K562 (cell line): ENCODE measurements around the gene NCMAP. TPM values are rescaled to one million over a fixed set of nuclear protein-coding genes. Genes with fewer than 3 reads are reported as not detected.

Source experiments
- ATAC-seq: fragments of 200-7000 bp; cut with Tn5 transposase; 3 replicates; pipeline ENCODE4 v1.9.1; 2020; ENCODE audit warnings: moderate library complexity
- BruUV-seq: library from RNA; stranded (reverse); fragments of 400-500 nt; replicated peaks from 2 replicates; lab custom pipeline; 2021; lab: Mats Ljungman, UMichigan
- CTCF ChIA-PET: fragments of 300-600 bp; formaldehyde crosslinking; extraction: SDS; loops from one replicate; lab custom pipeline; 2021; ENCODE audit warnings: low intra/inter-chr PET ratio; lab: Yijun Ruan, JAX
- POLR2A ChIA-PET: fragments of 300-600, 350-650 bp; sonication (Branson Sonifier 250); formaldehyde crosslinking; extraction: SDS; loops from one replicate; lab custom pipeline; 2021; ENCODE audit warnings: antibody characterized with exemption, inconsistent platforms; lab: Yijun Ruan, JAX
- DNase-seq, 4 experiments: peaks; one replicate each; pipeline versions ENCODE4 v3.0.0 to v3.0.0-alpha.2; 2011 to 2018; ENCODE audit warnings: low spot score in 3 of 4, mixed read lengths in 3 of 4; ENCODE audit errors: extremely low read depth in 1 of 4
- FAIRE-seq: peaks from 2 replicates; lab custom pipeline; 2011; peaks lifted over from hg19 to GRCh38; lab: Jason Lieb, UNC
- H2AFZ ChIP-seq: 2 replicates; pipeline ENCODE4 v1.6.0; 2011; ENCODE audit warnings: low read depth, low read length, control low read depth, inconsistent platforms
- H3K27ac ChIP-seq: fragments of 200-600 bp; 3 replicates; pipeline ENCODE4 v1.8.0; 2011; ENCODE audit warnings: low read depth, mild to moderate bottlenecking, control low read depth, inconsistent platforms, low read length, moderate library complexity, mixed read lengths; ENCODE audit errors: extremely low read depth
- H3K27me3 ChIP-seq, 2 experiments: fragments of 300-600 bp in 1 of 2; 2 replicates in 1 of 2; 3 replicates in 1 of 2; pipeline versions ENCODE4 v1.6.0 to v1.8.0; 2011; ENCODE audit warnings: inconsistent platforms in 2 of 2, low read length in 2 of 2, mild to moderate bottlenecking in 1 of 2, mixed read lengths in 1 of 2, moderate library complexity in 1 of 2; ENCODE audit not compliant: control insufficient read depth in 2 of 2, insufficient read depth in 2 of 2
- H3K36me3 ChIP-seq: fragments of 300-600 bp; 3 replicates; pipeline ENCODE4 v1.8.0; 2011; ENCODE audit warnings: mild to moderate bottlenecking, low read length, inconsistent platforms; ENCODE audit not compliant: control insufficient read depth, insufficient read depth
- H3K4me1 ChIP-seq, 2 experiments: fragments of 200-600 bp in 1 of 2; replicated peaks in 1 of 2; 2 replicates in 1 of 2; 3 replicates in 1 of 2; pipeline versions ENCODE4 v1.5.1 to v1.8.0; 2011; ENCODE audit warnings: inconsistent platforms in 2 of 2, low read length in 2 of 2, mild to moderate bottlenecking in 1 of 2, mixed read lengths in 1 of 2, moderate library complexity in 1 of 2; ENCODE audit not compliant: control insufficient read depth in 2 of 2, insufficient read depth in 2 of 2
- H3K4me2 ChIP-seq: 2 replicates; pipeline ENCODE4 v1.6.1; 2011; ENCODE audit warnings: low read length, control low read depth, inconsistent platforms, mixed read lengths; ENCODE audit not compliant: insufficient read depth
- H3K4me3 ChIP-seq: fragments of 200-600 bp; sonication (generic), shearing (Covaris generic); 2 replicates; pipeline ENCODE4 v1.5.1; 2016; ENCODE audit warnings: control low read depth, inconsistent platforms
- H3K79me2 ChIP-seq: fragments of 200-600 bp; 3 replicates; pipeline ENCODE4 v1.8.0; 2011; ENCODE audit warnings: low read length, inconsistent platforms; ENCODE audit not compliant: control insufficient read depth, insufficient read depth
- H3K9ac ChIP-seq, 2 experiments: 2 replicates each; pipeline versions ENCODE4 v1.6.0 to v1.6.1; 2011; ENCODE audit warnings: low read depth in 2 of 2, low read length in 2 of 2, control low read depth in 1 of 2, inconsistent platforms in 1 of 2, mild to moderate bottlenecking in 1 of 2, mixed read lengths in 1 of 2; ENCODE audit not compliant: insufficient read depth in 1 of 2
- H3K9me1 ChIP-seq: one replicate; pipeline ENCODE4 v1.6.0; 2011; ENCODE audit warnings: inconsistent platforms, mild to moderate bottlenecking, low read length, moderate library complexity; ENCODE audit not compliant: control insufficient read depth, insufficient read depth
- H3K9me3 ChIP-seq: replicated peaks from 2 replicates; pipeline ENCODE4 v1.5.1; 2011; ENCODE audit warnings: low read depth, low read length, inconsistent platforms; ENCODE audit not compliant: control insufficient read depth, insufficient read depth
- H4K20me1 ChIP-seq: replicated peaks from 2 replicates; pipeline ENCODE4 v1.6.1; 2011; ENCODE audit warnings: low read length, inconsistent platforms, mixed read lengths; ENCODE audit not compliant: control insufficient read depth, insufficient read depth
- DPF2 ChIP-seq: fragments of 450-650 bp; IDR thresholded peaks from 2 replicates; pipeline ENCODE4 v1.6.1; 2016
- PML ChIP-seq: IDR thresholded peaks from 2 replicates; pipeline ENCODE4 v1.6.1; 2012; ENCODE audit warnings: low read length, inconsistent platforms
- SP1 ChIP-seq: sonication (generic); formaldehyde crosslinking; IDR thresholded peaks from 2 replicates; pipeline ENCODE4 v1.8.1; 2022; ENCODE audit warnings: mild to moderate bottlenecking, missing genetic modification reagents
- ZNF165 ChIP-seq: fragments of 250-450 bp; sonication (Bioruptor Pico); IDR thresholded peaks from 2 replicates; pipeline ENCODE4 v1.4.0; 2020; ENCODE audit warnings: borderline replicate concordance
- ZNF197 ChIP-seq: fragments of 200-800 bp; sonication (Bioruptor generic); IDR thresholded peaks from 2 replicates; pipeline ENCODE4 v1.6.1; 2016; ENCODE audit warnings: low read depth, missing genetic modification characterization, missing compliant biosample characterization
- WGBS: fragments of 100-300 bp; shearing (Covaris generic); methylation state at CpG from one replicate; pipeline ENCODE4 v1.1.6; 2016; ENCODE audit warnings: low coverage, mixed read lengths; ENCODE audit not compliant: insufficient coverage; ENCODE audit errors: missing lambda C conversion rate; 5-methylcytosine and 5-hydroxymethylcytosine counted together
- in situ Hi-C: fragments of 300-500 bp; cut with MboI; formaldehyde crosslinking; loops from 4 replicates; pipeline ENCODE4 v1.15.0; 2018; ENCODE audit warnings: inconsistent platforms, mixed read lengths
- intact Hi-C: fragments of 100-400 bp; cut with micrococcal nuclease; formaldehyde crosslinking; loops from 2 replicates; pipeline ENCODE4 v1.14.2; 2022
- polyA plus RNA-seq, 8 experiments: library from polyadenylated mRNA; depleted of rRNA in 4 of 8; stranded (reverse) in 5 of 8; unstranded in 3 of 8; fragments of >200 nt; fragmentation: Nextera tagmentation in 2 of 8; fragmentation: Illumina TruSeq in 1 of 8; extraction: Ambion mirVana in 2 of 8; extraction: Trizol in 1 of 8; gene quantifications; 2 replicates each; pipeline versions ENCODE4 v1.2.1 to v1.2.3, GENCODE V29; 2011 to 2014; ENCODE audit warnings: inconsistent platforms in 1 of 8, missing spikeins in 1 of 8
- total RNA-seq, 7 experiments: library from RNA; depleted of rRNA in 6 of 7; stranded (reverse); fragments of >200 nt in 6 of 7; fragmentation: Illumina TruSeq in 2 of 7; extraction: Trizol in 2 of 7; gene quantifications; 2 replicates each; pipeline versions ENCODE4 v1.2.1 to v1.2.3, GENCODE V29; 2011 to 2021; ENCODE audit warnings: low replicate concordance in 1 of 7
- TF ChIP-seq, protein P1 (sequence below): fragments of 250-450 bp; sonication (Bioruptor Pico); IDR thresholded peaks from 2 replicates; pipeline ENCODE4 v1.5.0; 2020; ENCODE audit warnings: mild to moderate bottlenecking
- TF ChIP-seq, protein P2 (sequence below): fragments of 450-650 bp; formaldehyde crosslinking; conservative IDR thresholded peaks from 2 replicates; pipeline ENCODE4 v1.4.0; 2022; ENCODE audit warnings: mild to moderate bottlenecking, missing genetic modification characterization
- TF ChIP-seq, protein P3 (sequence below): fragments of 450-650 bp; formaldehyde crosslinking; IDR thresholded peaks from 2 replicates; pipeline ENCODE4 v1.4.0; 2020; ENCODE audit warnings: mild to moderate bottlenecking, moderate library complexity

NCMAP gene
- total and polyA plus RNA-seq, 9 of the 15 experiments (the other 6 are each of a cell fraction or from before 2014, with no cell fraction given), result 0.03 TPM; not detected in 8

DNA sequence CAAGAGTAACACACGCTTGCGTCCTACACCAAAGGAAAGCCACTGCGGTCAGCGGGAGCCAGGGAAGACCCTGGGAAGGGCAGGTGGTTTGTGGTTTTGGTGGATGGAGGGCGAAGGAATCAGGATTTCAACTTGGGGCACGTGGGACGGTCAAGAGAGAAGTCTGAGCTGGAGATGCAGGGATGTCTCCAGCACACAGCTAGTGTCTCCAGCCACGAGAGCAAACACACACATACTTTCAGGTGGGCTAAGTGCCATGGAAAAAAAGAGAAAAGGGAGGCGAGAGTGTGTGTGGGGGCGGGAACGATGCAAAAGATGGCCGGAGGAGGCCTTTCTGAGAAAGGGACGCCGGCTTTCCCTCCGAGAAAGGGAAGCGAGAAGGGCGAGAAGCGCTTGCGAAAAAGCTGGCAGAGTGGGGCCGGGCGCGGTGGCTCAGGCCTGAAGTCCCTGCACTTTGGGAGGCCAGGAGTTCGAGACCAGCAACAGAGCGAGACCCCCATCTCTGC is 85.8 kb downstream of the NCMAP start (continued):
- TF ChIP-seq ZNF165 (CRISPR knock-in tag), result no peak
- TF ChIP-seq, protein P1, sequence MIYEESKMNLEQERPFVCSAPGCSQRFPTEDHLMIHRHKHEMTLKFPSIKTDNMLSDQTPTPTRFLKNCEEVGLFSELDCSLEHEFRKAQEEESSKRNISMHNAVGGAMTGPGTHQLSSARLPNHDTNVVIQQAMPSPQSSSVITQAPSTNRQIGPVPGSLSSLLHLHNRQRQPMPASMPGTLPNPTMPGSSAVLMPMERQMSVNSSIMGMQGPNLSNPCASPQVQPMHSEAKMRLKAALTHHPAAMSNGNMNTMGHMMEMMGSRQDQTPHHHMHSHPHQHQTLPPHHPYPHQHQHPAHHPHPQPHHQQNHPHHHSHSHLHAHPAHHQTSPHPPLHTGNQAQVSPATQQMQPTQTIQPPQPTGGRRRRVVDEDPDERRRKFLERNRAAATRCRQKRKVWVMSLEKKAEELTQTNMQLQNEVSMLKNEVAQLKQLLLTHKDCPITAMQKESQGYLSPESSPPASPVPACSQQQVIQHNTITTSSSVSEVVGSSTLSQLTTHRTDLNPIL, result no peak
- TF ChIP-seq SP1 (CRISPR knock-in tag), result no peak
- no peak for TF ChIP-seq PML

DNA sequence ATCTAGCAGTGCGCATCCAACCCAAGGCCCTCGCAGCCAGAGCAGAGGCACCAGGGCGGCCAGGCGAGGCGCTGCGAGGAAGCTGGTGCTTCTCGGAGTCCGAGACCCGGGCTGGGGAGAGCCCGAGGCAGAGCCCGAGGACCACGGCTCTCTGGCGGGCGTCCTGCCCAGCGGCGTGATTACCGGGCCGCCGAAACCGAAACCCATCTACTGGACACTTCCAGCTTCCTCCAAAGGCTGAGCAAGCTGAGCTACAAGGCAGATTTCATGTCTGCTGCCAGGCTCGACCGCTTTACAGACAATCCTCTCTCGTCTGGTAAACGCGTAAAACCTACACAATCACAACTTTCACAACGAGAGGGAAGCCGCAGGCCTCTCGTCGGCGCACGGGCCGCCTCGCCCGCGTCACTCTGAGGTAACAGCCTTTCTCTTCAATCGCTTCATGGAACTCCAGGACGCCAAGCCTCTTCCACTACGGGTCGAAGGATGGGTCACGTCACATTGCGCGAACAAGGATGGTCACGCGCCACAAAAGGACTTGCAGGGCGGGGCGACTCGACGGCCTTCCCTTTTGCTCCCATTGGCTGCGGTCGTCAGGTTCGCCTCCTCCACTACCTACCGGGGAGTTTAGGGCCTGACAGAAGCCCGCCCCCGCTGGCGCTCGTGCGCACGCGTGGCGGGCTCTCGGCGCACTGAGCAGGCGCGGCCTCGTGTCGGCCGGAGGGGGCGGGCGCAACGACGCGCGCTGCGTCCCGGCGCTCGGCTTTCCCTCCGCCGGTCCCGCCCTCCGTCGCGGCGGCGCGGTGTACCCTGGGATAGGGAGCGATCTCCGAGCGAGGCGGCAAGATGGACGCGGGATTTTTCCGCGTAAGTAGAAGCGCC is 86.8 kb downstream of the NCMAP start, which contains the start of gene SRRM1:
Gene SRRM1 (plus strand): TSS at position 822 of the 882 bp plus-strand sequence. CDS start 25 bp downstream, at position 847.
- intact Hi-C loops, result loop anchor here (5.0 kb wide), 1 partner anchor 105 kb away; the partner anchor contains the start of gene CLIC4
- H3K79me2 ChIP-seq, result peaks cover 58% of the 10 kb centered on the region
- CTCF ChIA-PET, result interaction anchor here (1.6 kb wide), 1 partner anchor 205 kb away, joined by 3 read pairs; no protein-coding TSS in a partner anchor
- WGBS, result 2% methylated on average over 76 of the region's 95 CpGs
- DNase-seq (peak; percentile 98 to 100 (median 98)), FAIRE-seq (peak; percentile 97), ATAC-seq (peak; percentile 96)
- in situ Hi-C loops, result no loop called here
- H3K27me3 ChIP-seq, result peaks cover under 1 to 2% of the 10 kb centered on the region in 2 experiments; a peak in 1 of 5 replicates
- peak within 1 kb of the TSS; percentile 92 for H2AFZ ChIP-seq
- H3K9ac ChIP-seq, result peak within 1 kb of the TSS; percentile 97 to 99
- no peaks in the 10 kb centered on the region for H3K9me3 ChIP-seq
- H4K20me1 ChIP-seq, result peaks cover 21% of the 10 kb centered on the region
- H3K36me3 ChIP-seq, result peaks cover 37% of the 10 kb centered on the region
- BruUV-seq, result TSS peak; percentile 98
- H3K4me2 ChIP-seq, result peak within 1 kb of the TSS; percentile 99
- POLR2A ChIA-PET, result interaction anchor here (0.5 to 1.4 kb wide), 12 partner anchors 9 to 1230 kb away, joined by 3 to 13 read pairs (median 3); no protein-coding TSS in a partner anchor
- no peaks in the 10 kb centered on the region for H3K9me1 ChIP-seq
- peak within 1 kb of the TSS; percentile 96 for H3K4me3 ChIP-seq
- peaks cover 19% of the 10 kb centered on the region in 2 experiments for H3K4me1 ChIP-seq
- H3K27ac ChIP-seq, result peak within 1 kb of the TSS; percentile 94
- TF ChIP-seq, protein P2, sequence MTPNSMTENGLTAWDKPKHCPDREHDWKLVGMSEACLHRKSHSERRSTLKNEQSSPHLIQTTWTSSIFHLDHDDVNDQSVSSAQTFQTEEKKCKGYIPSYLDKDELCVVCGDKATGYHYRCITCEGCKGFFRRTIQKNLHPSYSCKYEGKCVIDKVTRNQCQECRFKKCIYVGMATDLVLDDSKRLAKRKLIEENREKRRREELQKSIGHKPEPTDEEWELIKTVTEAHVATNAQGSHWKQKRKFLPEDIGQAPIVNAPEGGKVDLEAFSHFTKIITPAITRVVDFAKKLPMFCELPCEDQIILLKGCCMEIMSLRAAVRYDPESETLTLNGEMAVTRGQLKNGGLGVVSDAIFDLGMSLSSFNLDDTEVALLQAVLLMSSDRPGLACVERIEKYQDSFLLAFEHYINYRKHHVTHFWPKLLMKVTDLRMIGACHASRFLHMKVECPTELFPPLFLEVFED (CRISPR knock-in tag), result 0 out of 2 replicates have a peak, but pooled peaks have one; percentile 31
- TF ChIP-seq DPF2 (peak; percentile 68; the same call in 1 of the 2 replicates), ZNF197 (CRISPR knock-in tag) (no peak)
- TF ChIP-seq, protein P3, sequence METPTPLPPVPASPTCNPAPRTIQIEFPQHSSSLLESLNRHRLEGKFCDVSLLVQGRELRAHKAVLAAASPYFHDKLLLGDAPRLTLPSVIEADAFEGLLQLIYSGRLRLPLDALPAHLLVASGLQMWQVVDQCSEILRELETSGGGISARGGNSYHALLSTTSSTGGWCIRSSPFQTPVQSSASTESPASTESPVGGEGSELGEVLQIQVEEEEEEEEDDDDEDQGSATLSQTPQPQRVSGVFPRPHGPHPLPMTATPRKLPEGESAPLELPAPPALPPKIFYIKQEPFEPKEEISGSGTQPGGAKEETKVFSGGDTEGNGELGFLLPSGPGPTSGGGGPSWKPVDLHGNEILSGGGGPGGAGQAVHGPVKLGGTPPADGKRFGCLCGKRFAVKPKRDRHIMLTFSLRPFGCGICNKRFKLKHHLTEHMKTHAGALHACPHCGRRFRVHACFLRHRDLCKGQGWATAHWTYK, result peak; percentile 75
